Osteocyte (in vitro differentiated cells): ENCODE results near the gene C2CD2L. TPM values are rescaled to one million over a fixed set of nuclear protein-coding genes. Genes with fewer than 3 reads are reported as not detected.
"Not testable (repeated sequence)": the region's sequence is repeated elsewhere in the genome, so short reads cannot be mapped to it uniquely, and the experiment has no call there.

Experiments
- DNase-seq: peaks from one replicate; pipeline ENCODE4 v3.0.0; 2021; ENCODE audit warnings: mixed read lengths; ENCODE audit not compliant: unreplicated experiment; ENCODE audit errors: extremely low spot score
- H3K27ac Mint-ChIP-seq: one replicate; pipeline ENCODE4 v1.8.0; 2021; ENCODE audit warnings: mild to moderate bottlenecking, mixed read lengths; ENCODE audit not compliant: unreplicated experiment
- H3K27me3 Mint-ChIP-seq: one replicate; pipeline ENCODE4 v1.8.0; 2021; ENCODE audit warnings: mixed read lengths; ENCODE audit not compliant: unreplicated experiment
- H3K36me3 Mint-ChIP-seq: one replicate; pipeline ENCODE4 v1.8.0; 2021; ENCODE audit warnings: mixed read lengths; ENCODE audit not compliant: unreplicated experiment
- H3K4me1 Mint-ChIP-seq: one replicate; pipeline ENCODE4 v1.8.0; 2021; ENCODE audit warnings: mixed read lengths; ENCODE audit not compliant: unreplicated experiment
- H3K4me3 Mint-ChIP-seq: one replicate; pipeline ENCODE4 v1.8.0; 2021; ENCODE audit warnings: mild to moderate bottlenecking, moderate library complexity, mixed read lengths; ENCODE audit not compliant: unreplicated experiment
- H3K9me3 Mint-ChIP-seq: one replicate; pipeline ENCODE4 v1.8.0; 2021; ENCODE audit warnings: mixed read lengths; ENCODE audit not compliant: unreplicated experiment
- total RNA-seq: library from RNA; stranded (reverse); gene quantifications from 2 replicates; pipeline ENCODE4 v1.2.1, GENCODE V29; 2021
- TF ChIP-seq, protein P1 (sequence below): fragments of 200-600 bp; sonication (generic); IDR thresholded peaks from 2 replicates; pipeline ENCODE4 v1.5.0; 2021; ENCODE audit warnings: antibody characterized with exemption, mild to moderate bottlenecking, moderate library complexity

Gene C2CD2L
- total RNA-seq, 1 donor from 2014 or later, result 11.7 TPM

DNA sequence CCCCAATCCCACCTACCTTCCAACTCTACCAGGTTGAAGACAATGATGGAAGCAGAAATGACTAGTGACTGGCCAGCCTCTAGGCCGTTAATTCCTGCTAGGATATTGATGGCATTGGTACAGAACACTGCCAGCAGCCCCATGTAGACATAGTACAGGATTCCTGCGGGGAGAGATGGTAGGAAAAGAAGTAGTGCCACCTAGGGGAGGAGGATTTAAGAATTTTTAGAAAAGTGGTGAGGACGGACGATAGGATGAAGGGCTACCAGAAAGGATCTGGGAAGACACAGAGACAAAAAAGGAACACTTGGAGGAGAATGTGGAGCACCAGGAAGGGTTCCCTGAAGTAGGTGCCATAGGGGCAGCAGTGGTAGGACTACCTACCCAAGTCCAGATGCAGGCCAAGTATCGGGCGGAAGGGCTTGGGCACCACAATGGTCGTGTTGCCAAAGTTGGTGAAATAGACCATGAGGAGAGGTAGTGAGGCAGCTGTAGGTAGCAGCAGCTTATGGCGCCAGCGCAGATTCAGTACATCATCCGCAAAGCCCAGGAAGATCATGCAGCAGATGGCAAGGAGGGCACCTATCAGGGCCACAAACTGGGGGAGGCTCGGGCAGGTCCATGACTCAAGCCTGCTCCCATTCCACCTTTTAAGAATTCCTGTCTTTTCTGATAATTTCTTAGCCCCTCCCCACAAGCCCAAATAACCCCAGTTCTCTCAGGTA lies 6.7 kb upstream of the C2CD2L start:
- H3K36me3 Mint-ChIP-seq, result peaks cover 19% of the 10 kb centered on the region
- peak overlapping the region; percentile 97 for H3K4me3 Mint-ChIP-seq
- peak overlapping the region; percentile 100 for H3K27ac Mint-ChIP-seq
- no peak for DNase-seq
- peaks cover 37% of the 10 kb centered on the region for H3K4me1 Mint-ChIP-seq
- no peaks in the 10 kb centered on the region for H3K9me3 Mint-ChIP-seq
- no peaks in the 10 kb centered on the region for H3K27me3 Mint-ChIP-seq
- TF ChIP-seq, protein P1, sequence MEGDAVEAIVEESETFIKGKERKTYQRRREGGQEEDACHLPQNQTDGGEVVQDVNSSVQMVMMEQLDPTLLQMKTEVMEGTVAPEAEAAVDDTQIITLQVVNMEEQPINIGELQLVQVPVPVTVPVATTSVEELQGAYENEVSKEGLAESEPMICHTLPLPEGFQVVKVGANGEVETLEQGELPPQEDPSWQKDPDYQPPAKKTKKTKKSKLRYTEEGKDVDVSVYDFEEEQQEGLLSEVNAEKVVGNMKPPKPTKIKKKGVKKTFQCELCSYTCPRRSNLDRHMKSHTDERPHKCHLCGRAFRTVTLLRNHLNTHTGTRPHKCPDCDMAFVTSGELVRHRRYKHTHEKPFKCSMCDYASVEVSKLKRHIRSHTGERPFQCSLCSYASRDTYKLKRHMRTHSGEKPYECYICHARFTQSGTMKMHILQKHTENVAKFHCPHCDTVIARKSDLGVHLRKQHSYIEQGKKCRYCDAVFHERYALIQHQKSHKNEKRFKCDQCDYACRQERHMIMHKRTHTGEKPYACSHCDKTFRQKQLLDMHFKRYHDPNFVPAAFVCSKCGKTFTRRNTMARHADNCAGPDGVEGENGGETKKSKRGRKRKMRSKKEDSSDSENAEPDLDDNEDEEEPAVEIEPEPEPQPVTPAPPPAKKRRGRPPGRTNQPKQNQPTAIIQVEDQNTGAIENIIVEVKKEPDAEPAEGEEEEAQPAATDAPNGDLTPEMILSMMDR, result peak; percentile 60

DNA sequence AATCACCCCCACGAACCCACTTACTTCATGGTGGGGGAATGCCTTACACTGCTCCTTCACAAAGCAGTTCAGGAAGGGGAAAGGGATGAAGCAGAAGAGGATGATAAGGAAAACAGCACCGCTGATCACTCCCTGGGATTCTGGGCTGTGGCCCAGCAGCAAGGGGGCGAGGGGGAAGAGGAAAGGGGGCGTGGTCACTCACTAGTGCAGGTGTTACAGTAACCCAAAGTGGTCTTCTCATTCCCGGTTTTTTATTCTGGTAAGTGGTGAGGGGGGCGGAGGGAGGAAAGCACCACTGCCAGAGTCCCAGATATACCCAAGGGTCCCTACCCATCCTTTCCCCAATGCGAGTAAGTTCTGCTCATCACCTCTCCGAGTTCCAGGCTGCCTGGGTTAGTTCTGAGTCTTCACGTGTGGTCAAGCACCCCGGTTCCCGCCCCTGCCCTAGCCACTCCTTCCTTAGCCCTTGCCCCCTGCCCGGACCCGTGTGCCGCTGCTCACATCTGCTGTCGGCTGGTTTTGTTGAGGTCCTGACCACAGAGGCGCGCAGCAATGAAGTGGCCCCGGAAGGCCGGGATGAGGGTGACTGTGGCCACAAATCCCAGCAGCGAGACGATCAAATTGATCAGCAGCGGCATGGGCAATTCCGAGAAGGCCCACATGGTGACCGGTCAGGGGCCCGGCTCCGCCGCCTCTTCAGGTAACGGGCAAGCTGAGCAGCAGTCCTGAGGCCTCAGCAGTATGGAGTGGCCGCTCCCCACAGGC lies 6.0 kb upstream of the C2CD2L start:
- Mint-ChIP-seq H3K4me1 (peaks cover 31% of the 10 kb centered on the region), H3K36me3 (peaks cover 19% of the 10 kb centered on the region), H3K27me3 (no peaks in the 10 kb centered on the region), H3K9me3 (no peaks in the 10 kb centered on the region), H3K4me3 (peak overlapping the region; percentile 97), H3K27ac (peak overlapping the region; percentile 100)
- TF ChIP-seq, protein P1, result peak; percentile 17
- DNase-seq, result no peak

GRCh38 chr11:119101759-119102423 lies 5.3 kb upstream of the C2CD2L start, which contains the start of gene DPAGT1:
Gene DPAGT1 (minus strand): TSS chr11:119101853. CDS start chr11:119101655, 198 bp downstream.
- peak within 1 kb of the TSS; percentile 97 for H3K4me3 Mint-ChIP-seq
- peaks cover 14% of the 10 kb centered on the region for H3K36me3 Mint-ChIP-seq
- no peaks in the 10 kb centered on the region for H3K27me3 Mint-ChIP-seq
- peaks cover 39% of the 10 kb centered on the region for H3K4me1 Mint-ChIP-seq
- TF ChIP-seq, protein P1, result no peak
- peak; percentile 93 for DNase-seq
- H3K9me3 Mint-ChIP-seq, result no peaks in the 10 kb centered on the region
- H3K27ac Mint-ChIP-seq, result peak within 1 kb of the TSS; percentile 100

DNA sequence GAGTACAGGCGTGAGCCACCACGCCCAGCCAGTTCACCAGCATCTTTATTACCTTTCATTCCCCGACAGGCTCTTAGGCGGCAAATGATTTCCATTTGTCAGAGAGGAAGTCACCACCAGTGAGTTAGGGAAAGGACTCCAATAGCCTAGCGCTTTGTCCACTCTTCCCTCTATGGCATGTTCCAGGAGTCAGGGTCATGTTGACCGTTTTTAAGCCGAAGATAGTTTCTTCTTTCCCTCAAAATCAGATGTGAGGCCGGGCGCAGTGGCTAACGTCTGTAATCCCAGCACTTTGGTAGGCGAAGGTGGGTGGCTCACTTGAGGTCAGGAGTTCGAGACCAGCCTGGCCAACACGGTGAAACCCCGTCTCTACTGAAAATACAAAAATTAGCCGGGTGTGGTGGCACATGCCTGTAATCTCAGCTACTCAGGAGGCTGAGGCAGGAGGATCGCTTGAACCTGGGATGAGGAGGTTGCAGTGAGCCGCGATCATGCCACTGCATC lies 3.9 kb upstream of the C2CD2L start:
- Mint-ChIP-seq H3K4me3 (peak overlapping the region; percentile 97), H3K27ac (peak overlapping the region; percentile 100), H3K4me1 (peaks cover 41% of the 10 kb centered on the region)
- not testable (repeated sequence) for DNase-seq, H3K9me3 Mint-ChIP-seq, H3K27me3 Mint-ChIP-seq, H3K36me3 Mint-ChIP-seq

GRCh38 chr11:119103793-119104192 lies 3.4 kb upstream of the C2CD2L start:
- no peaks in the 10 kb centered on the region for H3K36me3 Mint-ChIP-seq
- TF ChIP-seq, protein P1, result no peak
- no peak for DNase-seq
- peak overlapping the region; percentile 35 for H3K4me3 Mint-ChIP-seq
- H3K27ac Mint-ChIP-seq, result peak overlapping the region; percentile 53
- H3K9me3 Mint-ChIP-seq, result no peaks in the 10 kb centered on the region
- peaks cover 46% of the 10 kb centered on the region for H3K4me1 Mint-ChIP-seq
- H3K27me3 Mint-ChIP-seq, result no peaks in the 10 kb centered on the region
